GM12801 (cell line): ENCODE results near the gene ANO6.

Source experiments
- CTCF ChIP-seq: IDR thresholded peaks from one replicate; pipeline ENCODE4 v1.5.1; 2011; ENCODE audit warnings: control low read depth; ENCODE audit not compliant: insufficient read length; ENCODE audit errors: extremely low read depth

ANO6 gene

GRCh38 chr12:45409966-45410365 is 194.1 kb downstream of the ANO6 start:
- no peak for TF ChIP-seq CTCF

- TF ChIP-seq CTCF = no peak
These were observed 195.7 kb downstream of the ANO6 start for GRCh38 chr12:45411626-45412025.

GRCh38 chr12:45415393-45415817 is 199.5 kb downstream of the ANO6 start:
- TF ChIP-seq CTCF = no peak

GRCh38 chr12:45416126-45416525 is 200.2 kb downstream of the ANO6 start:
- no peak for TF ChIP-seq CTCF

GRCh38 chr12:45418520-45418919 is 202.6 kb downstream of the ANO6 start:
- TF ChIP-seq CTCF = no peak

- no peak for TF ChIP-seq CTCF
These were observed 203.5 kb downstream of the ANO6 start for GRCh38 chr12:45419317-45419814.

- no peak for TF ChIP-seq CTCF
These were observed 205.8 kb downstream of the ANO6 start for GRCh38 chr12:45421736-45422135.

- TF ChIP-seq CTCF = no peak
These were observed 208.0 kb downstream of the ANO6 start for GRCh38 chr12:45423931-45424330.
